Loucy (cell line): ENCODE data around the gene HDAC6.

Experiments used
- CTCF ChIP-seq: fragments of 200-600 bp; sonication (generic); conservative IDR thresholded peaks from 2 replicates; pipeline ENCODE4 v1.5.1; 2014; ENCODE audit warnings: mild to moderate bottlenecking, antibody characterized with exemption, low read length
- EZH2phosphoT487 ChIP-seq: fragments of 200-600 bp; IDR thresholded peaks from 2 replicates; pipeline ENCODE4 v1.6.1; 2018; ENCODE audit warnings: antibody characterized with exemption, mild to moderate bottlenecking, moderate library complexity, borderline replicate concordance

- TF ChIP-seq CTCF = no peak
- no peak for TF ChIP-seq EZH2phosphoT487
Observed at GRCh38 chrX:48782795-48783194, 19.1 kb upstream of the HDAC6 start.
